ENCODE measurements around the gene RPLP2.

- TF ChIP-seq, protein P1, sequence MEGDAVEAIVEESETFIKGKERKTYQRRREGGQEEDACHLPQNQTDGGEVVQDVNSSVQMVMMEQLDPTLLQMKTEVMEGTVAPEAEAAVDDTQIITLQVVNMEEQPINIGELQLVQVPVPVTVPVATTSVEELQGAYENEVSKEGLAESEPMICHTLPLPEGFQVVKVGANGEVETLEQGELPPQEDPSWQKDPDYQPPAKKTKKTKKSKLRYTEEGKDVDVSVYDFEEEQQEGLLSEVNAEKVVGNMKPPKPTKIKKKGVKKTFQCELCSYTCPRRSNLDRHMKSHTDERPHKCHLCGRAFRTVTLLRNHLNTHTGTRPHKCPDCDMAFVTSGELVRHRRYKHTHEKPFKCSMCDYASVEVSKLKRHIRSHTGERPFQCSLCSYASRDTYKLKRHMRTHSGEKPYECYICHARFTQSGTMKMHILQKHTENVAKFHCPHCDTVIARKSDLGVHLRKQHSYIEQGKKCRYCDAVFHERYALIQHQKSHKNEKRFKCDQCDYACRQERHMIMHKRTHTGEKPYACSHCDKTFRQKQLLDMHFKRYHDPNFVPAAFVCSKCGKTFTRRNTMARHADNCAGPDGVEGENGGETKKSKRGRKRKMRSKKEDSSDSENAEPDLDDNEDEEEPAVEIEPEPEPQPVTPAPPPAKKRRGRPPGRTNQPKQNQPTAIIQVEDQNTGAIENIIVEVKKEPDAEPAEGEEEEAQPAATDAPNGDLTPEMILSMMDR (IDR thresholded peaks at IDR 0.05) = peak; percentile 91
- TF ChIP-seq SIN3A (IDR thresholded peaks at IDR 0.05; ENCODE audit: borderline replicate concordance, insufficient read depth, low read depth, low read length) = no peak
- peak; percentile 48 for TF ChIP-seq POLR2AphosphoS5 (IDR thresholded peaks at IDR 0.05; ENCODE audit: low read depth, low read length)
- TF ChIP-seq, protein P2, sequence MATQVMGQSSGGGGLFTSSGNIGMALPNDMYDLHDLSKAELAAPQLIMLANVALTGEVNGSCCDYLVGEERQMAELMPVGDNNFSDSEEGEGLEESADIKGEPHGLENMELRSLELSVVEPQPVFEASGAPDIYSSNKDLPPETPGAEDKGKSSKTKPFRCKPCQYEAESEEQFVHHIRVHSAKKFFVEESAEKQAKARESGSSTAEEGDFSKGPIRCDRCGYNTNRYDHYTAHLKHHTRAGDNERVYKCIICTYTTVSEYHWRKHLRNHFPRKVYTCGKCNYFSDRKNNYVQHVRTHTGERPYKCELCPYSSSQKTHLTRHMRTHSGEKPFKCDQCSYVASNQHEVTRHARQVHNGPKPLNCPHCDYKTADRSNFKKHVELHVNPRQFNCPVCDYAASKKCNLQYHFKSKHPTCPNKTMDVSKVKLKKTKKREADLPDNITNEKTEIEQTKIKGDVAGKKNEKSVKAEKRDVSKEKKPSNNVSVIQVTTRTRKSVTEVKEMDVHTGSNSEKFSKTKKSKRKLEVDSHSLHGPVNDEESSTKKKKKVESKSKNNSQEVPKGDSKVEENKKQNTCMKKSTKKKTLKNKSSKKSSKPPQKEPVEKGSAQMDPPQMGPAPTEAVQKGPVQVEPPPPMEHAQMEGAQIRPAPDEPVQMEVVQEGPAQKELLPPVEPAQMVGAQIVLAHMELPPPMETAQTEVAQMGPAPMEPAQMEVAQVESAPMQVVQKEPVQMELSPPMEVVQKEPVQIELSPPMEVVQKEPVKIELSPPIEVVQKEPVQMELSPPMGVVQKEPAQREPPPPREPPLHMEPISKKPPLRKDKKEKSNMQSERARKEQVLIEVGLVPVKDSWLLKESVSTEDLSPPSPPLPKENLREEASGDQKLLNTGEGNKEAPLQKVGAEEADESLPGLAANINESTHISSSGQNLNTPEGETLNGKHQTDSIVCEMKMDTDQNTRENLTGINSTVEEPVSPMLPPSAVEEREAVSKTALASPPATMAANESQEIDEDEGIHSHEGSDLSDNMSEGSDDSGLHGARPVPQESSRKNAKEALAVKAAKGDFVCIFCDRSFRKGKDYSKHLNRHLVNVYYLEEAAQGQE (IDR thresholded peaks at IDR 0.05; ENCODE audit: insufficient read depth in 1 of 2, low read depth in 2 of 2, low read length in 1 of 2) = no peak
- no peak for TF ChIP-seq TCF7L2 (IDR thresholded peaks at IDR 0.05; ENCODE audit: low read depth, low read length)
Measured at GRCh38 chr11:839875-840617, 30.3 kb downstream of the RPLP2 start.
